Activated CD8-positive, alpha-beta T cell treated with anti-CD3 and anti-CD28 coated beads, Interleukin-2, amount 10 ng/mL, durations not matched to agents 7 days and 5 days (primary cell): Measurements from ENCODE around the gene DCT. TPM values are rescaled to one million over a fixed set of nuclear protein-coding genes. Genes with fewer than 3 reads are reported as not detected.

Experiments
- ATAC-seq: fragments of 150-1000 bp; cut with Tn5 transposase; one replicate; pipeline ENCODE4 v1.10.0; 2021; ENCODE audit warnings: moderate library complexity
- CTCF ChIA-PET: fragments of 350-600 bp; sonication (Branson Sonifier 250); formaldehyde crosslinking; loops from one replicate; lab custom pipeline; 2021; ENCODE audit warnings: antibody characterized with exemption; lab: Charles Lee
- POLR2A ChIA-PET: fragments of 350-600 bp; sonication (Branson Sonifier 250); formaldehyde crosslinking; loops from one replicate; lab custom pipeline; 2021; ENCODE audit warnings: antibody characterized with exemption; lab: Charles Lee
- DNase-seq: peaks from one replicate; pipeline ENCODE4 v3.0.0-alpha.2; 2020
- H3K27ac Mint-ChIP-seq: one replicate; pipeline ENCODE4 v1.8.0; 2021; ENCODE audit warnings: mild to moderate bottlenecking, mixed read lengths
- H3K27me3 Mint-ChIP-seq: one replicate; pipeline ENCODE4 v1.8.0; 2021; ENCODE audit warnings: low read depth, mixed read lengths
- H3K36me3 Mint-ChIP-seq: one replicate; pipeline ENCODE4 v1.8.0; 2021; ENCODE audit warnings: low read depth, mixed read lengths
- H3K4me1 Mint-ChIP-seq: one replicate; pipeline ENCODE4 v1.8.0; 2021; ENCODE audit warnings: low read depth, mixed read lengths
- H3K4me3 Mint-ChIP-seq: one replicate; pipeline ENCODE4 v1.8.0; 2021; ENCODE audit warnings: mild to moderate bottlenecking, mixed read lengths
- H3K9me3 Mint-ChIP-seq: one replicate; pipeline ENCODE4 v1.8.0; 2022; ENCODE audit warnings: mixed read lengths; ENCODE audit not compliant: insufficient read depth
- total RNA-seq, 2 experiments: library from RNA; stranded (reverse); gene quantifications; one replicate each; pipeline ENCODE4 v1.2.3, GENCODE V29; 2021

DCT gene
- total RNA-seq, 2 experiments from 2014 or later = 0.05 TPM; not detected in 1

DNA sequence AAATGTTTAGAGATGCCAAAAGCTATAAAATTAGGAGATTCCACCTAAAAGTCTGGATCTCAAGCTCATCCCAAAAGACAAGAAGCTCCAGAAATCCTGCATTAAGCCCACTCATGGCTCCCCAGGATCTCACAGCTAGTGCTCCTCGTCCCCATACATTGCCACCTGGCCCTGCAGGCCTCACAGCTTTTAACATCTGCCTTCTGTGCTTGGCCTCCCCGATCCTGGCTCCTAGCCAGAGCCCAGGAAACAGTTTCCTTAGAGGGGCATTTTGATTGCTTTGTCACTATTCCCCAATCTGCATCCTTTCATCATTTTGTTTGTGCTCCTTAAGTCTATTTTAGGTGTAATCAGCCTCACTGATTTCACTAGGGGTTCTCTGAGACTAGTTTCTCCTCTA is 14.5 kb upstream of the DCT start:
- no peak for ATAC-seq
- no peaks in the 10 kb centered on the region for H3K27me3 Mint-ChIP-seq
- H3K9me3 Mint-ChIP-seq = no peaks in the 10 kb centered on the region
- H3K36me3 Mint-ChIP-seq = no peaks in the 10 kb centered on the region
- H3K27ac Mint-ChIP-seq = no peak overlapping the region
- no peaks in the 10 kb centered on the region for H3K4me1 Mint-ChIP-seq
- H3K4me3 Mint-ChIP-seq = no peak overlapping the region
- ChIA-PET POLR2A (interaction anchor here (0.7 kb wide), 1 partner anchor 55 kb away, joined by 3 read pairs; no protein-coding TSS in a partner anchor), CTCF (no interaction called here)
- no peak for DNase-seq

GRCh38 chr13:94487043-94487442 is 7.6 kb upstream of the DCT start:
- no peaks in the 10 kb centered on the region for H3K4me1 Mint-ChIP-seq
- ATAC-seq (no peak), DNase-seq (no peak)
- no peak overlapping the region for H3K27ac Mint-ChIP-seq
- H3K4me3 Mint-ChIP-seq = no peak overlapping the region
- H3K36me3 Mint-ChIP-seq = no peaks in the 10 kb centered on the region
- CTCF ChIA-PET = no interaction called here
- no peaks in the 10 kb centered on the region for H3K9me3 Mint-ChIP-seq
- H3K27me3 Mint-ChIP-seq = peaks cover 6% of the 10 kb centered on the region
- POLR2A ChIA-PET = no interaction called here

- POLR2A ChIA-PET = no interaction called here
- CTCF ChIA-PET = no interaction called here
- no peak overlapping the region for H3K27ac Mint-ChIP-seq
- H3K4me3 Mint-ChIP-seq = no peak overlapping the region
- no peaks in the 10 kb centered on the region for H3K9me3 Mint-ChIP-seq
- peaks cover 6% of the 10 kb centered on the region for H3K27me3 Mint-ChIP-seq
- DNase-seq = no peak
- no peaks in the 10 kb centered on the region for H3K36me3 Mint-ChIP-seq
- ATAC-seq = no peak
- peaks cover 5% of the 10 kb centered on the region for H3K4me1 Mint-ChIP-seq
These were observed 4.5 kb upstream of the DCT start for GRCh38 chr13:94483970-94484369.

- H3K4me1 Mint-ChIP-seq = peaks cover 5% of the 10 kb centered on the region
- H3K27ac Mint-ChIP-seq = no peak overlapping the region
- no peak overlapping the region for H3K4me3 Mint-ChIP-seq
- DNase-seq (no peak), ATAC-seq (no peak)
- H3K27me3 Mint-ChIP-seq = peaks cover 2% of the 10 kb centered on the region
- POLR2A ChIA-PET = no interaction called here
- no peaks in the 10 kb centered on the region for H3K36me3 Mint-ChIP-seq
- no peaks in the 10 kb centered on the region for H3K9me3 Mint-ChIP-seq
- CTCF ChIA-PET = no interaction called here
These were observed 2.5 kb upstream of the DCT start for GRCh38 chr13:94481941-94482340.

DNA sequence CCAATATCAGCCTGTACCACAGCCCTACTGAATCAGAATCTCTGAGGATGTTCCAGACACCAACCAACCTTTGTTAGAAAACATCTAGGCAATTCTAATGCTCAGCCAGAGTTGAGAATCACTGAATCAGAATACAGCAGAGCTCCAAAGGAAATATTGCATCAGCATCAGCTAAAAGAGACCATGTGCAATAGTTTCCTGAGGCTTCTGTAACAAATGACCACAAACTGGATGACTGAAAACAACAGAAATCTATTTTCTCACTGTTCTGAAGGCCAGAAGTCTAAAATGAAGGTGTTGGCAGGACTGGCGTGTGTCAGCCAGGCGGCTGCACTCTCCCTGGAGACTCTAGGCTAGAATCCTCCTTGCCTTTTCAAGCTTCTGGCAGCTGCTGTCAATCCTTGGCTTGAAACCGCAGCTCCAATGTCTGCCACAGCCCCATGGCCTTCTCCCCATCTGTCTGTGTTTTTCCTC is 1.2 kb upstream of the DCT start:
- H3K27me3 Mint-ChIP-seq = peaks cover 2% of the 10 kb centered on the region
- H3K9me3 Mint-ChIP-seq = no peaks in the 10 kb centered on the region
- DNase-seq (no peak), ATAC-seq (no peak)
- ChIA-PET POLR2A (no interaction called here), CTCF (interaction anchor here (1.2 kb wide), 1 partner anchor 18 kb away, joined by 3 read pairs; no protein-coding TSS in a partner anchor)
- no peaks in the 10 kb centered on the region for H3K36me3 Mint-ChIP-seq
- H3K4me1 Mint-ChIP-seq = peaks cover 5% of the 10 kb centered on the region
- H3K4me3 Mint-ChIP-seq = no peak overlapping the region
- peak overlapping the region; percentile 32 for H3K27ac Mint-ChIP-seq

DNA sequence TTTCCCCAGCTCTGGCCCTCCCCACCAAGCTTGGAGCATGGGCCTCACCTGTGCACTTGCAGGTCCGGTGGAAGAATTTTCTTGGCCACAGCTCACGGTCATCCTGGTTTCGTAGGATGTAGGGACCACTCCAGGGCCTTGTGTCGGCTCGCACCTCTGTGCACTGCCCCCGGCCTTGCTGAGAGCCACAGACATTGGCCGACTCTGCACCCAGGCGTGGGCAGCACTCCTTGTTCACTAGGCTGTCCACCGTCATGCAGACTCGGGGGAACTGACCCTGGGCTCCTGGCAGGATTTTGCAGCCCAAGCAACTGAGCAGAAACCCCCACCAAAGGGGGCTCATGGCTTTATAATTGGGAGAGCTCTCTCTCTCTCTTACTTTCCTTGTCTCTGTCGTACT is 569 bp downstream of the DCT start:
- DNase-seq (no peak), ATAC-seq (no peak)
- Mint-ChIP-seq H3K4me1 (peaks cover 5% of the 10 kb centered on the region), H3K4me3 (no peak overlapping the region), H3K27me3 (no peaks in the 10 kb centered on the region), H3K9me3 (no peaks in the 10 kb centered on the region), H3K27ac (no peak overlapping the region), H3K36me3 (no peaks in the 10 kb centered on the region)
- CTCF ChIA-PET = no interaction called here
- POLR2A ChIA-PET = no interaction called here

GRCh38 chr13:94470126-94470525 is 9.4 kb downstream of the DCT start:
- DNase-seq = no peak
- Mint-ChIP-seq H3K27ac (no peak overlapping the region), H3K36me3 (no peaks in the 10 kb centered on the region), H3K27me3 (peaks cover 2% of the 10 kb centered on the region), H3K4me1 (no peaks in the 10 kb centered on the region), H3K4me3 (no peak overlapping the region), H3K9me3 (no peaks in the 10 kb centered on the region)
- ATAC-seq = no peak
- ChIA-PET CTCF (no interaction called here), POLR2A (no interaction called here)

- no peak overlapping the region for H3K27ac Mint-ChIP-seq
- POLR2A ChIA-PET = no interaction called here
- DNase-seq (no peak), ATAC-seq (no peak)
- H3K9me3 Mint-ChIP-seq = no peaks in the 10 kb centered on the region
- no peaks in the 10 kb centered on the region for H3K4me1 Mint-ChIP-seq
- no peak overlapping the region for H3K4me3 Mint-ChIP-seq
- no peaks in the 10 kb centered on the region for H3K36me3 Mint-ChIP-seq
- CTCF ChIA-PET = interaction anchor here (0.5 kb wide), 1 partner anchor 1225 kb away, joined by 4 read pairs; no protein-coding TSS in a partner anchor
- no peaks in the 10 kb centered on the region for H3K27me3 Mint-ChIP-seq
These were observed 14.7 kb downstream of the DCT start for GRCh38 chr13:94464771-94465170.

DNA sequence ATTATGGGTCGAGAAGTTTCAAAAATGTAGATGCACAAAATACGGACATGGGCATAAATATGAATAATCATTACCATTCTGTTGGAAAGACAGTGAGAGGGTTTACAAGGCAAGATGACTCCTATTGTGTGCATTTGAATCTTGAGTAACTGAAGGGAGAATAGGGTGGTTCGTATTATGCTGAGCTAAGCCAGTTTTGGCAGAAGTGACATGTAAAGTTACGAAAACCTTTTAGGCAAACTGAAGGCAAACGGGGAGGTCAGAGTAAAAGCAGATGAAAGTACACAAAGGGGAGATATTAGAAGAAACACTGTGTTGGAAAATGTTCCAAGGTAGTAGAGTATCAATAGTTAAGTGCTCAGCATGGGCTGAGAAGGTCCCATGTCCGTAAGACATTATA is 16.8 kb downstream of the DCT start:
- Mint-ChIP-seq H3K9me3 (no peaks in the 10 kb centered on the region), H3K4me1 (no peaks in the 10 kb centered on the region), H3K27ac (no peak overlapping the region), H3K4me3 (no peak overlapping the region), H3K27me3 (no peaks in the 10 kb centered on the region), H3K36me3 (no peaks in the 10 kb centered on the region)
- DNase-seq = no peak
- CTCF ChIA-PET = no interaction called here
- POLR2A ChIA-PET = no interaction called here
- ATAC-seq = no peak

- no peak for DNase-seq
- ATAC-seq = no peak
- no peaks in the 10 kb centered on the region for H3K9me3 Mint-ChIP-seq
- H3K27me3 Mint-ChIP-seq = no peaks in the 10 kb centered on the region
- no peaks in the 10 kb centered on the region for H3K36me3 Mint-ChIP-seq
- CTCF ChIA-PET = interaction anchor here (1.3 kb wide), 1 partner anchor 23 kb away, joined by 3 read pairs; no protein-coding TSS in a partner anchor
- H3K27ac Mint-ChIP-seq = no peak overlapping the region
- POLR2A ChIA-PET = no interaction called here
- no peak overlapping the region for H3K4me3 Mint-ChIP-seq
- H3K4me1 Mint-ChIP-seq = no peaks in the 10 kb centered on the region
These were observed 20.4 kb downstream of the DCT start for GRCh38 chr13:94459116-94459515.

GRCh38 chr13:94455414-94455813 is 24.1 kb downstream of the DCT start:
- ChIA-PET CTCF (interaction anchor here (1.1 kb wide), 1 partner anchor 20 kb away, joined by 4 read pairs; no protein-coding TSS in a partner anchor), POLR2A (no interaction called here)
- Mint-ChIP-seq H3K27me3 (no peaks in the 10 kb centered on the region), H3K9me3 (no peaks in the 10 kb centered on the region), H3K4me3 (no peak overlapping the region), H3K4me1 (no peaks in the 10 kb centered on the region), H3K27ac (no peak overlapping the region), H3K36me3 (no peaks in the 10 kb centered on the region)
- no peak for ATAC-seq
- no peak for DNase-seq

GRCh38 chr13:94454906-94455305 is 24.6 kb downstream of the DCT start:
- POLR2A ChIA-PET = no interaction called here
- Mint-ChIP-seq H3K4me3 (no peak overlapping the region), H3K9me3 (no peaks in the 10 kb centered on the region), H3K27ac (no peak overlapping the region), H3K36me3 (no peaks in the 10 kb centered on the region), H3K4me1 (no peaks in the 10 kb centered on the region), H3K27me3 (no peaks in the 10 kb centered on the region)
- DNase-seq (no peak), ATAC-seq (no peak)
- CTCF ChIA-PET = interaction anchor here (1.1 to 1.3 kb wide), 2 partner anchors 19 to 163 kb away, joined by 4 to 7 read pairs; no protein-coding TSS in a partner anchor

- no peaks in the 10 kb centered on the region for H3K4me1 Mint-ChIP-seq
- ChIA-PET CTCF (interaction anchor here (1.1 to 1.3 kb wide), 3 partner anchors 13 to 163 kb away, joined by 4 to 7 read pairs (median 4); no protein-coding TSS in a partner anchor), POLR2A (no interaction called here)
- H3K9me3 Mint-ChIP-seq = no peaks in the 10 kb centered on the region
- no peaks in the 10 kb centered on the region for H3K36me3 Mint-ChIP-seq
- H3K4me3 Mint-ChIP-seq = no peak overlapping the region
- DNase-seq = no peak
- H3K27me3 Mint-ChIP-seq = no peaks in the 10 kb centered on the region
- H3K27ac Mint-ChIP-seq = no peak overlapping the region
- ATAC-seq = no peak
These were observed 25.1 kb downstream of the DCT start for GRCh38 chr13:94454334-94454733.
